ENCODE results near the gene RIC1. TPM values are rescaled to one million over a fixed set of nuclear protein-coding genes. Genes with fewer than 3 reads are reported as not detected.
"Not testable (repeated sequence)": the region's sequence is repeated elsewhere in the genome, so short reads cannot be mapped to it uniquely, and the experiment has no call there.

RIC1 gene
- total RNA-seq, 1 experiment from 2014 or later, result 23.3 TPM

- no peak for DNase-seq (ENCODE audit: low read depth)
Measured at GRCh38 chr9:5620494-5620893, 8.4 kb upstream of the RIC1 start.

GRCh38 chr9:5621327-5621726, 7.6 kb upstream of the RIC1 start:
- peak; percentile 49 for DNase-seq (ENCODE audit: low read depth)

- peak; percentile 41 for DNase-seq (ENCODE audit: low read depth)
Measured at GRCh38 chr9:5622016-5622415, 6.9 kb upstream of the RIC1 start.

GRCh38 chr9:5624655-5625054, 4.3 kb upstream of the RIC1 start:
- DNase-seq (ENCODE audit: low read depth), result no peak

GRCh38 chr9:5626727-5627634, 1.9 kb upstream of the RIC1 start:
- peak; percentile 40 for DNase-seq (ENCODE audit: low read depth)

- DNase-seq (ENCODE audit: low read depth), result not testable (repeated sequence)
Measured at GRCh38 chr9:5627686-5628085, 1.2 kb upstream of the RIC1 start.

GRCh38 chr9:5628183-5628529, 751 bp upstream of the RIC1 start:
- no peak for DNase-seq (ENCODE audit: low read depth)

- peak; percentile 56 for DNase-seq (ENCODE audit: low read depth)
Measured at GRCh38 chr9:5629312-5630080, 589 bp downstream of the RIC1 start.

- DNase-seq (ENCODE audit: low read depth), result peak; percentile 51
Measured at GRCh38 chr9:5630081-5630507, 1.2 kb downstream of the RIC1 start.

GRCh38 chr9:5631026-5631425, 2.1 kb downstream of the RIC1 start:
- no peak for DNase-seq (ENCODE audit: low read depth)

- DNase-seq (ENCODE audit: low read depth), result no peak
Measured at GRCh38 chr9:5632540-5632939, 3.6 kb downstream of the RIC1 start.

GRCh38 chr9:5633243-5633642, 4.3 kb downstream of the RIC1 start:
- peak; percentile 43 for DNase-seq (ENCODE audit: low read depth)

GRCh38 chr9:5635390-5635789, 6.5 kb downstream of the RIC1 start:
- DNase-seq (ENCODE audit: low read depth), result no peak

GRCh38 chr9:5639816-5640215, 10.9 kb downstream of the RIC1 start:
- no peak for DNase-seq (ENCODE audit: low read depth)

- no peak for DNase-seq (ENCODE audit: low read depth)
Measured at GRCh38 chr9:5642170-5642569, 13.3 kb downstream of the RIC1 start.

GRCh38 chr9:5643005-5643624, 14.2 kb downstream of the RIC1 start:
- no peak for DNase-seq (ENCODE audit: low read depth)

- no peak for DNase-seq (ENCODE audit: low read depth)
Measured at GRCh38 chr9:5644501-5644900, 15.6 kb downstream of the RIC1 start.

- no peak for DNase-seq (ENCODE audit: low read depth)
Measured at GRCh38 chr9:5646116-5646515, 17.2 kb downstream of the RIC1 start.

GRCh38 chr9:5650356-5651105, 21.6 kb downstream of the RIC1 start:
- no peak for DNase-seq (ENCODE audit: low read depth)

- no peak for DNase-seq (ENCODE audit: low read depth)
Measured at GRCh38 chr9:5651246-5651645, 22.3 kb downstream of the RIC1 start.

GRCh38 chr9:5652821-5653220, 23.9 kb downstream of the RIC1 start:
- no peak for DNase-seq (ENCODE audit: low read depth)

GRCh38 chr9:5662804-5663203, 33.9 kb downstream of the RIC1 start:
- not testable (repeated sequence) for DNase-seq (ENCODE audit: low read depth)

Data from RPMI7951 (cell line).